IMR-90 (cell line): ENCODE data around the gene XDH. TPM values are rescaled to one million over a fixed set of nuclear protein-coding genes. Genes with fewer than 3 reads are reported as not detected.

ENCODE experiments used
- ATAC-seq: fragments of 200-7000 bp; cut with Tn5 transposase; 2 replicates; pipeline ENCODE4 v1.9.1; 2020; ENCODE audit warnings: low read depth, mild to moderate bottlenecking, moderate library complexity
- BruUV-seq: library from RNA; stranded (reverse); fragments of 400-500 nt; replicated peaks from 2 replicates; lab custom pipeline; 2021; lab: Mats Ljungman, UMichigan
- CTCF ChIA-PET: fragments of 300-600 bp; formaldehyde crosslinking; extraction: SDS; loops from one replicate; lab custom pipeline; 2021; ENCODE audit warnings: antibody characterized with exemption; lab: Yijun Ruan, JAX
- POLR2A ChIA-PET: fragments of 300-600 bp; sonication (Branson Sonifier 250); formaldehyde crosslinking; loops from one replicate; lab custom pipeline; 2022; ENCODE audit warnings: antibody characterized with exemption; ENCODE audit not compliant: unreplicated experiment; lab: Charles Lee
- DNase-seq: peaks from one replicate; pipeline ENCODE4 v3.0.0; 2013
- H2AFZ ChIP-seq: replicated peaks from 2 replicates; pipeline ENCODE3; 2013; ENCODE audit warnings: low read length, mild to moderate bottlenecking; ENCODE audit not compliant: poor library complexity
- H2AK5ac ChIP-seq: 2 replicates; pipeline ENCODE4 v1.6.1; 2013; ENCODE audit warnings: low read depth, low read length, inconsistent platforms
- H2AK9ac ChIP-seq: replicated peaks from 2 replicates; pipeline ENCODE3; 2013; ENCODE audit warnings: mild to moderate bottlenecking, low read depth, low read length, moderate library complexity; ENCODE audit not compliant: poor library complexity
- H2BK120ac ChIP-seq: 2 replicates; pipeline ENCODE4 v1.6.1; 2013; ENCODE audit warnings: low read depth, low read length, inconsistent platforms
- H2BK15ac ChIP-seq: 3 replicates; pipeline ENCODE4 v1.6.1; 2013; ENCODE audit warnings: low read depth, low read length, inconsistent platforms
- H2BK20ac ChIP-seq: 2 replicates; pipeline ENCODE4 v1.6.1; 2013; ENCODE audit warnings: low read depth, mild to moderate bottlenecking, inconsistent platforms, low read length, moderate library complexity
- H2BK5ac ChIP-seq: 2 replicates; pipeline ENCODE4 v1.6.1; 2013; ENCODE audit warnings: mild to moderate bottlenecking, low read depth, low read length, inconsistent platforms; ENCODE audit not compliant: poor library complexity, severe bottlenecking
- H3K14ac ChIP-seq: replicated peaks from 2 replicates; pipeline ENCODE4 v1.6.1; 2013; ENCODE audit warnings: low read depth, low read length, inconsistent platforms
- H3K18ac ChIP-seq: 2 replicates; pipeline ENCODE4 v1.6.1; 2013; ENCODE audit warnings: low read depth, low read length, control low read depth
- H3K23ac ChIP-seq: 2 replicates; pipeline ENCODE4 v1.6.1; 2013; ENCODE audit warnings: low read depth, low read length, inconsistent platforms
- H3K27ac ChIP-seq: 2 replicates; pipeline ENCODE4 v1.5.1; 2013; ENCODE audit warnings: mild to moderate bottlenecking, control low read depth, low read length; ENCODE audit not compliant: insufficient read depth
- H3K27me3 ChIP-seq: 2 replicates; pipeline ENCODE4 v1.6.1; 2013; ENCODE audit warnings: low read length; ENCODE audit not compliant: control insufficient read depth, insufficient read depth
- H3K36me3 ChIP-seq: 2 replicates; pipeline ENCODE4 v1.6.1; 2013; ENCODE audit warnings: low read length, mixed read lengths; ENCODE audit not compliant: control insufficient read depth, insufficient read depth
- H3K4ac ChIP-seq: 2 replicates; pipeline ENCODE4 v1.6.1; 2013; ENCODE audit warnings: low read depth, low read length, inconsistent platforms
- H3K4me1 ChIP-seq: 2 replicates; pipeline ENCODE4 v1.6.1; 2013; ENCODE audit warnings: low read length, mixed read lengths; ENCODE audit not compliant: control insufficient read depth, insufficient read depth
- H3K4me2 ChIP-seq: 2 replicates; pipeline ENCODE4 v1.6.1; 2013; ENCODE audit warnings: low read depth, mild to moderate bottlenecking, control low read depth, low read length, moderate library complexity
- H3K4me3 ChIP-seq: 2 replicates; pipeline ENCODE4 v1.5.1; 2013; ENCODE audit warnings: low read depth, mild to moderate bottlenecking, control low read depth, low read length, moderate library complexity; ENCODE audit not compliant: insufficient read depth
- H3K56ac ChIP-seq: 2 replicates; pipeline ENCODE4 v1.6.1; 2013; ENCODE audit warnings: low read length, inconsistent platforms; ENCODE audit not compliant: insufficient read depth; ENCODE audit errors: extremely low read depth
- H3K79me1 ChIP-seq, 2 experiments: 2 replicates each; pipeline ENCODE4 v1.6.1; 2013; ENCODE audit warnings: low read length in 2 of 2, inconsistent platforms in 1 of 2, low read depth in 1 of 2
- H3K9ac ChIP-seq: 2 replicates; pipeline ENCODE4 v1.6.1; 2013; ENCODE audit warnings: low read depth, low read length, control low read depth
- H3K9me1 ChIP-seq: 2 replicates; pipeline ENCODE4 v1.6.1; 2013; ENCODE audit warnings: low read length, inconsistent platforms; ENCODE audit not compliant: insufficient read depth
- H3K9me3 ChIP-seq: 2 replicates; pipeline ENCODE4 v1.6.1; 2013; ENCODE audit warnings: low read length; ENCODE audit not compliant: control insufficient read depth, insufficient read depth
- H4K20me1 ChIP-seq: 2 replicates; pipeline ENCODE4 v1.6.1; 2013; ENCODE audit warnings: low read length, inconsistent platforms; ENCODE audit not compliant: insufficient read depth
- H4K5ac ChIP-seq: 2 replicates; pipeline ENCODE4 v1.6.1; 2013; ENCODE audit warnings: mild to moderate bottlenecking, low read depth, low read length, control low read depth
- H4K8ac ChIP-seq, 2 experiments: 2 replicates each; pipeline ENCODE4 v1.6.1; 2013; ENCODE audit warnings: low read depth in 2 of 2, low read length in 2 of 2, control low read depth in 1 of 2, inconsistent platforms in 1 of 2
- H4K91ac ChIP-seq: 2 replicates; pipeline ENCODE4 v1.6.1; 2013; ENCODE audit warnings: low read depth, low read length, inconsistent platforms; ENCODE audit not compliant: insufficient read depth
- CEBPB ChIP-seq: IDR thresholded peaks from 2 replicates; pipeline ENCODE4 v1.6.1; 2012; ENCODE audit warnings: low read depth, low read length, improper control_type of control experiment
- CHD1 ChIP-seq: IDR thresholded peaks from 2 replicates; pipeline ENCODE4 v1.6.1; 2012; ENCODE audit warnings: low read depth, low read length, improper control_type of control experiment
- FOS ChIP-seq: fragments of 150-350 bp; IDR thresholded peaks from 2 replicates; pipeline ENCODE4 v1.6.1; 2016; ENCODE audit warnings: low read depth, low read length
- MAFK ChIP-seq: IDR thresholded peaks from 2 replicates; pipeline ENCODE4 v1.6.1; 2012; ENCODE audit warnings: low read depth, low read length, improper control_type of control experiment
- MAZ ChIP-seq: IDR thresholded peaks from 2 replicates; pipeline ENCODE4 v1.6.1; 2012; ENCODE audit warnings: low read depth, mild to moderate bottlenecking, low read length, improper control_type of control experiment, moderate library complexity, borderline replicate concordance
- MXI1 ChIP-seq: IDR thresholded peaks from 2 replicates; pipeline ENCODE4 v1.6.1; 2012; ENCODE audit warnings: low read depth, mild to moderate bottlenecking, low read length, moderate library complexity, borderline replicate concordance
- NFE2L2 ChIP-seq: fragments of 150-350 bp; IDR thresholded peaks from 2 replicates; pipeline ENCODE4 v1.6.1; 2016; ENCODE audit warnings: low read depth, mild to moderate bottlenecking, low read length
- POLR2A ChIP-seq: IDR thresholded peaks from 2 replicates; pipeline ENCODE4 v1.6.1; 2012; ENCODE audit warnings: mild to moderate bottlenecking, low read depth, low read length
- RAD21 ChIP-seq: IDR thresholded peaks from 2 replicates; pipeline ENCODE4 v1.6.1; 2012; ENCODE audit warnings: low read length, improper control_type of control experiment
- RCOR1 ChIP-seq: IDR thresholded peaks from 2 replicates; pipeline ENCODE4 v1.6.1; 2012; ENCODE audit warnings: mild to moderate bottlenecking, low read length, improper control_type of control experiment; ENCODE audit not compliant: insufficient replicate concordance
- RFX5 ChIP-seq: IDR thresholded peaks from 2 replicates; pipeline ENCODE4 v1.8.0; 2012; ENCODE audit warnings: low read depth, mild to moderate bottlenecking, low read length, moderate library complexity
- WGBS, 2 experiments: methylation state at CpG; one replicate each; pipeline versions ENCODE4 v1.1.5 to v1.1.7; 2013; ENCODE audit warnings: missing lambda C conversion rate in 2 of 2; ENCODE audit not compliant: insufficient read length in 1 of 2; ENCODE audit errors: extremely low coverage in 2 of 2; 5-methylcytosine and 5-hydroxymethylcytosine counted together
- dilution Hi-C: fragments of 300-500 bp; cut with HindIII; formaldehyde crosslinking; loops from one replicate; pipeline ENCODE4 v1.14.3; 2018; ENCODE audit warnings: low sequenced_read_pairs; ENCODE audit not compliant: unreplicated experiment
- in situ Hi-C: fragments of 300-500 bp; cut with MboI; formaldehyde crosslinking; loops from 3 replicates; pipeline ENCODE4 v1.14.3; 2019; ENCODE audit warnings: low sequenced_read_pairs, inconsistent platforms, mixed read lengths
- intact Hi-C: fragments of 100-400 bp; cut with micrococcal nuclease; formaldehyde crosslinking; loops from 2 replicates; pipeline ENCODE4 v1.10.0; 2022
- polyA plus RNA-seq, 3 experiments: library from polyadenylated mRNA; depleted of rRNA; stranded (reverse); fragments of >200 nt; gene quantifications; 2 replicates each; pipeline ENCODE4 v1.2.3, GENCODE V29; 2012; ENCODE audit warnings: low replicate concordance in 1 of 3
- total RNA-seq: library from RNA; depleted of rRNA; stranded (reverse); fragments of >200 nt; gene quantifications from 2 replicates; pipeline ENCODE4 v1.2.3, GENCODE V29; 2012
- TF ChIP-seq, protein P1 (sequence below): conservative IDR thresholded peaks from 2 replicates; pipeline ENCODE4 v1.5.1; 2012; ENCODE audit warnings: mild to moderate bottlenecking, low read depth, low read length, improper control_type of control experiment
- TF ChIP-seq, protein P2 (sequence below): fragments of 150-350 bp; IDR thresholded peaks from 2 replicates; pipeline ENCODE4 v1.6.1; 2016; ENCODE audit warnings: low read depth, mild to moderate bottlenecking, low read length, moderate library complexity, borderline replicate concordance
- TF ChIP-seq, protein P3 (sequence below): fragments of 150-350 bp; IDR thresholded peaks from 2 replicates; pipeline ENCODE4 v1.6.1; 2017; ENCODE audit warnings: mild to moderate bottlenecking, antibody characterized with exemption, low read length, low read depth

The XDH gene
- total and polyA plus RNA-seq, 2 of the 4 experiments (the other 2 are of a cell fraction) = 0.46 to 1.1 TPM

DNA sequence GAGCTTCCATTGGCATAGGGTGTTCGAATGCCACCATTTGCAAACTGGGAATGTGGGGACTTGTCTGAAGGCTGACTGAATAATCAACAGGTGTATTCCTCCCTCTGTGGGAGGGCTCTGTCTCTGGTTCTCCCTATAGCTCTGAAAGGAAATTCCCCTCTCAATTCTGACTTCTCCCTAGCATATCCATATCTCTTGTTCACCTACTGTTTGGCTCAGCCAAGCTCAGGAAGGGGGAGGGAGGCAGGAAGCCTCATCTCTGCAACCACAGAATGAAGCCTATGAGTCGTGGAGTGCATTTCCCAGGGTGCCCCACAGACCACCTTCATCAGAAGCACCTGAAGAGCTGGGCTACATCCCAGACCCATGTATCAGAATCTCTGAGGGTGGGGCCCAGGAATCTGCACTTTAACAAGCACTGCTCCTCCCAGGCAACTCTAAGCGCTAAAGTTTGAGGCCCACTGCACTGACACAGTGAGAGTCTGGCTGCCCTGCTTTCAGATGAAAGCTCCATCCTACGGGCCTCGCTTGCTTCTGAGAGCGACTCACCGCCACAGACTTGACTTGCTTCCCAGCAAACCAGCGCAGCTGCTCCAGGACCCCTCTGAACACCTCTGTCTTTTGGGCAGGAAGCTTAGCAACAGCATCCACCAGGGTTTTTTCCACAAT, 32.0 kb downstream of the XDH start:
- H3K9me3 ChIP-seq = no peaks in the 10 kb centered on the region
- no peak overlapping the region for H3K27ac ChIP-seq
- in situ Hi-C loops (no loop called here), dilution Hi-C loops (no loop called here), intact Hi-C loops (no loop called here)
- no peak overlapping the region for H3K9ac ChIP-seq
- DNase-seq (peak; percentile 79), ATAC-seq (peak; percentile 25)
- H3K4me2 ChIP-seq = peak overlapping the region; percentile 16; the same call in 1 of the 2 replicates
- peak overlapping the region; percentile 74 to 89; a peak in 3 of 4 replicates for H4K8ac ChIP-seq
- no TSS peak for BruUV-seq
- H2AK9ac ChIP-seq = peak overlapping the region; percentile 7
- peaks cover 19% of the 10 kb centered on the region for H3K4me1 ChIP-seq
- peak overlapping the region; percentile 46; the same call in 1 of the 2 replicates for H3K23ac ChIP-seq
- H2AK5ac ChIP-seq = peak overlapping the region; percentile 85
- H2BK20ac ChIP-seq = peak overlapping the region; percentile 88
- H3K79me1 ChIP-seq = no peaks in the 10 kb centered on the region; a peak in 1 of 4 replicates
- ChIA-PET CTCF (interaction anchor here (0.6 kb wide), 1 partner anchor 1154 kb away, joined by 3 read pairs; no protein-coding TSS in a partner anchor), POLR2A (no interaction called here)
- peak overlapping the region; percentile 90; the same call in 1 of the 2 replicates for H4K91ac ChIP-seq
- no peaks in the 10 kb centered on the region for H3K27me3 ChIP-seq
- H4K5ac ChIP-seq = peak overlapping the region; percentile 33; the same call in 1 of the 2 replicates
- WGBS, 2 experiments = 49% methylated on average over 6 of the region's 8 CpGs; no CpG with 5 or more reads in 1 of the 2 experiments
- no peak for TF ChIP-seq MXI1
- TF ChIP-seq, protein P1, sequence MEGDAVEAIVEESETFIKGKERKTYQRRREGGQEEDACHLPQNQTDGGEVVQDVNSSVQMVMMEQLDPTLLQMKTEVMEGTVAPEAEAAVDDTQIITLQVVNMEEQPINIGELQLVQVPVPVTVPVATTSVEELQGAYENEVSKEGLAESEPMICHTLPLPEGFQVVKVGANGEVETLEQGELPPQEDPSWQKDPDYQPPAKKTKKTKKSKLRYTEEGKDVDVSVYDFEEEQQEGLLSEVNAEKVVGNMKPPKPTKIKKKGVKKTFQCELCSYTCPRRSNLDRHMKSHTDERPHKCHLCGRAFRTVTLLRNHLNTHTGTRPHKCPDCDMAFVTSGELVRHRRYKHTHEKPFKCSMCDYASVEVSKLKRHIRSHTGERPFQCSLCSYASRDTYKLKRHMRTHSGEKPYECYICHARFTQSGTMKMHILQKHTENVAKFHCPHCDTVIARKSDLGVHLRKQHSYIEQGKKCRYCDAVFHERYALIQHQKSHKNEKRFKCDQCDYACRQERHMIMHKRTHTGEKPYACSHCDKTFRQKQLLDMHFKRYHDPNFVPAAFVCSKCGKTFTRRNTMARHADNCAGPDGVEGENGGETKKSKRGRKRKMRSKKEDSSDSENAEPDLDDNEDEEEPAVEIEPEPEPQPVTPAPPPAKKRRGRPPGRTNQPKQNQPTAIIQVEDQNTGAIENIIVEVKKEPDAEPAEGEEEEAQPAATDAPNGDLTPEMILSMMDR = no peak
- TF ChIP-seq POLR2A = no peak
- TF ChIP-seq CHD1 = no peak
- no peak for TF ChIP-seq NFE2L2
- TF ChIP-seq RAD21 = no peak
- TF ChIP-seq MAFK = no peak
- TF ChIP-seq RFX5 = no peak
- TF ChIP-seq MAZ = no peak
- TF ChIP-seq, protein P2, sequence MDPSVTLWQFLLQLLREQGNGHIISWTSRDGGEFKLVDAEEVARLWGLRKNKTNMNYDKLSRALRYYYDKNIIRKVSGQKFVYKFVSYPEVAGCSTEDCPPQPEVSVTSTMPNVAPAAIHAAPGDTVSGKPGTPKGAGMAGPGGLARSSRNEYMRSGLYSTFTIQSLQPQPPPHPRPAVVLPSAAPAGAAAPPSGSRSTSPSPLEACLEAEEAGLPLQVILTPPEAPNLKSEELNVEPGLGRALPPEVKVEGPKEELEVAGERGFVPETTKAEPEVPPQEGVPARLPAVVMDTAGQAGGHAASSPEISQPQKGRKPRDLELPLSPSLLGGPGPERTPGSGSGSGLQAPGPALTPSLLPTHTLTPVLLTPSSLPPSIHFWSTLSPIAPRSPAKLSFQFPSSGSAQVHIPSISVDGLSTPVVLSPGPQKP = no peak
- TF ChIP-seq, protein P3, sequence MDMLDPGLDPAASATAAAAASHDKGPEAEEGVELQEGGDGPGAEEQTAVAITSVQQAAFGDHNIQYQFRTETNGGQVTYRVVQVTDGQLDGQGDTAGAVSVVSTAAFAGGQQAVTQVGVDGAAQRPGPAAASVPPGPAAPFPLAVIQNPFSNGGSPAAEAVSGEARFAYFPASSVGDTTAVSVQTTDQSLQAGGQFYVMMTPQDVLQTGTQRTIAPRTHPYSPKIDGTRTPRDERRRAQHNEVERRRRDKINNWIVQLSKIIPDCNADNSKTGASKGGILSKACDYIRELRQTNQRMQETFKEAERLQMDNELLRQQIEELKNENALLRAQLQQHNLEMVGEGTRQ = no peak
- TF ChIP-seq CEBPB = no peak
- no peak for TF ChIP-seq FOS
- TF ChIP-seq RCOR1 = no peak
- H2BK120ac ChIP-seq = peak overlapping the region; percentile 88
- peak overlapping the region; percentile 95 for H3K4ac ChIP-seq
- peak overlapping the region; percentile 96 for H2BK5ac ChIP-seq
- peak overlapping the region; percentile 66; the same call in 1 of the 2 replicates for H3K14ac ChIP-seq
- H3K18ac ChIP-seq = peak overlapping the region; percentile 86; the same call in 1 of the 2 replicates
- no peaks in the 10 kb centered on the region for H4K20me1 ChIP-seq
- H3K36me3 ChIP-seq = no peaks in the 10 kb centered on the region
- H3K9me1 ChIP-seq = peaks cover 27% of the 10 kb centered on the region
- H2BK15ac ChIP-seq = peak overlapping the region; percentile 86; the same call in 2 of the 3 replicates
- no peak overlapping the region for H3K4me3 ChIP-seq
- no peak overlapping the region for H3K56ac ChIP-seq
- H2AFZ ChIP-seq = peak overlapping the region; percentile 77
